A172 (cell line): ENCODE results near the gene MTFR1L. TPM values are rescaled to one million over a fixed set of nuclear protein-coding genes. Genes with fewer than 3 reads are reported as not detected.

Source experiments
- DNase-seq: peaks from one replicate; pipeline ENCODE4 v3.0.0-alpha.2; 2015; ENCODE audit warnings: low spot score
- total RNA-seq: library from RNA; depleted of rRNA; stranded (reverse); fragments of >200 nt; shearing (Covaris generic); gene quantifications from 2 replicates; pipeline ENCODE4 v1.2.3, GENCODE V29; 2014

Gene MTFR1L
- total RNA-seq, 1 experiment from 2014 or later: 26.5 TPM

- DNase-seq: no peak
Measured at GRCh38 chr1:25790472-25790871, 29.3 kb upstream of the MTFR1L start.

GRCh38 chr1:25792115-25792514 lies 27.6 kb upstream of the MTFR1L start:
- DNase-seq: no peak

- DNase-seq: no peak
Measured at GRCh38 chr1:25793585-25794170, 26.1 kb upstream of the MTFR1L start.

- DNase-seq: peak; percentile 69
Measured at GRCh38 chr1:25794325-25794724, 25.4 kb upstream of the MTFR1L start.

- DNase-seq: no peak
Measured at GRCh38 chr1:25795211-25795610, 24.5 kb upstream of the MTFR1L start.

- DNase-seq: no peak
Measured at GRCh38 chr1:25795946-25796810, 23.6 kb upstream of the MTFR1L start.

- peak; percentile 37 for DNase-seq
Measured at GRCh38 chr1:25796811-25797458, 22.8 kb upstream of the MTFR1L start.

GRCh38 chr1:25797939-25798338 lies 21.8 kb upstream of the MTFR1L start:
- DNase-seq: no peak

- no peak for DNase-seq
Measured at GRCh38 chr1:25798666-25799351, 20.9 kb upstream of the MTFR1L start.

- DNase-seq: no peak
Measured at GRCh38 chr1:25799352-25799934, 20.3 kb upstream of the MTFR1L start.

GRCh38 chr1:25799935-25800702 lies 19.6 kb upstream of the MTFR1L start, which contains the start of gene SELENON:
Gene SELENON (plus strand): TSS chr1:25800193. CDS start chr1:25800231, 38 bp downstream.
- no peak for DNase-seq

GRCh38 chr1:25800703-25801377 lies 18.9 kb upstream of the MTFR1L start:
- no peak for DNase-seq

- no peak for DNase-seq
Measured at GRCh38 chr1:25802915-25803314, 16.8 kb upstream of the MTFR1L start.

GRCh38 chr1:25803368-25803767 lies 16.4 kb upstream of the MTFR1L start:
- no peak for DNase-seq

GRCh38 chr1:25804244-25804963 lies 15.3 kb upstream of the MTFR1L start:
- DNase-seq: peak; percentile 40

GRCh38 chr1:25804964-25805862 lies 14.5 kb upstream of the MTFR1L start:
- DNase-seq: no peak

GRCh38 chr1:25805863-25806225 lies 13.9 kb upstream of the MTFR1L start:
- DNase-seq: no peak

GRCh38 chr1:25806418-25806817 lies 13.3 kb upstream of the MTFR1L start:
- DNase-seq: no peak
